RCC 7860 (cell line): ENCODE measurements around the gene RPRD1B.
"Not testable (repeated sequence)": the region's sequence is repeated elsewhere in the genome, so short reads cannot be mapped to it uniquely, and the experiment has no call there.

Experiments used
- DNase-seq: peaks from one replicate; pipeline ENCODE4 v3.0.0-alpha.2; 2015; ENCODE audit warnings: low spot score
- FAIRE-seq: peaks from 2 replicates; lab custom pipeline; 2012; peaks lifted over from hg19 to GRCh38; lab: Jason Lieb, UNC

The RPRD1B gene

GRCh38 chr20:38000293-38000692 lies 33.3 kb upstream of the RPRD1B start:
- DNase-seq, result no peak
- no peak for FAIRE-seq

- peak; percentile 65 for DNase-seq
- peak; percentile 62 for FAIRE-seq
Measured at GRCh38 chr20:38001173-38001875, 32.2 kb upstream of the RPRD1B start.

GRCh38 chr20:38001981-38002380 lies 31.6 kb upstream of the RPRD1B start:
- FAIRE-seq, result no peak
- DNase-seq, result no peak

GRCh38 chr20:38002422-38002821 lies 31.1 kb upstream of the RPRD1B start:
- DNase-seq, result no peak
- FAIRE-seq, result no peak

GRCh38 chr20:38004416-38004815 lies 29.1 kb upstream of the RPRD1B start:
- DNase-seq (no peak), FAIRE-seq (no peak)

GRCh38 chr20:38005903-38006302 lies 27.6 kb upstream of the RPRD1B start:
- no peak for FAIRE-seq

GRCh38 chr20:38007526-38007925 lies 26.0 kb upstream of the RPRD1B start:
- DNase-seq (no peak), FAIRE-seq (no peak)

More at GRCh38 chr20:38005903-38006302, 27.6 kb upstream of the RPRD1B start:
- no peak for DNase-seq

- no peak for FAIRE-seq
- no peak for DNase-seq
Measured at GRCh38 chr20:38008233-38008944, 25.2 kb upstream of the RPRD1B start.

GRCh38 chr20:38009416-38009815 lies 24.1 kb upstream of the RPRD1B start:
- not testable (repeated sequence) for FAIRE-seq, DNase-seq

GRCh38 chr20:38011696-38012095 lies 21.9 kb upstream of the RPRD1B start:
- no peak for DNase-seq
- FAIRE-seq, result no peak

- FAIRE-seq, result no peak
- no peak for DNase-seq
Measured at GRCh38 chr20:38012332-38012731, 21.2 kb upstream of the RPRD1B start.

- no peak for FAIRE-seq
Measured at GRCh38 chr20:38013887-38014286, 19.7 kb upstream of the RPRD1B start.

GRCh38 chr20:38017959-38018358 lies 15.6 kb upstream of the RPRD1B start:
- FAIRE-seq (peak; percentile 22), DNase-seq (no peak)

More at GRCh38 chr20:38013887-38014286, 19.7 kb upstream of the RPRD1B start:
- DNase-seq, result no peak

- FAIRE-seq (no peak), DNase-seq (no peak)
Measured at GRCh38 chr20:38018385-38018784, 15.2 kb upstream of the RPRD1B start.

- no peak for FAIRE-seq
- DNase-seq, result no peak
Measured at GRCh38 chr20:38021087-38021772, 12.3 kb upstream of the RPRD1B start.

- FAIRE-seq (peak; percentile 59), DNase-seq (no peak)
Measured at GRCh38 chr20:38023181-38024001, 10.2 kb upstream of the RPRD1B start.

GRCh38 chr20:38024496-38024895 lies 9.1 kb upstream of the RPRD1B start:
- DNase-seq (no peak), FAIRE-seq (no peak)

GRCh38 chr20:38029453-38029852 lies 4.1 kb upstream of the RPRD1B start:
- DNase-seq, result no peak
- no peak for FAIRE-seq

GRCh38 chr20:38031957-38032356 lies 1.6 kb upstream of the RPRD1B start:
- DNase-seq, result no peak
- FAIRE-seq, result no peak

- FAIRE-seq (no peak), DNase-seq (no peak)
Measured at GRCh38 chr20:38032585-38033329, 789 bp upstream of the RPRD1B start.
